Breast epithelium (tissue), 4 donors: ENCODE measurements around the gene GPATCH3. TPM values are rescaled to one million over a fixed set of nuclear protein-coding genes. Genes with fewer than 3 reads are reported as not detected.

ENCODE experiments used
- DNase-seq, 2 donors: peaks; one replicate each; pipeline ENCODE4 v3.0.0-alpha.2; 2019; ENCODE audit warnings: low spot score in 2 of 2
- H3K27ac ChIP-seq, 2 donors: fragments of 200-600 bp; sonication (generic) in 1 of 2; one replicate each; pipeline ENCODE4 v1.5.1; 2016 to 2019; ENCODE audit warnings: mild to moderate bottlenecking in 1 of 2
- H3K27me3 ChIP-seq, 2 donors: fragments of 200-600 bp; sonication (generic) in 1 of 2; one replicate each; pipeline versions ENCODE4 v1.5.1 to v1.6.0; 2017 to 2019; ENCODE audit warnings: control low read depth in 1 of 2, mild to moderate bottlenecking in 1 of 2
- H3K36me3 ChIP-seq: fragments of 200-600 bp; one replicate; pipeline ENCODE4 v1.5.1; 2019
- H3K4me1 ChIP-seq, 2 donors: fragments of 200-600 bp; sonication (generic); one replicate each; pipeline ENCODE4 v1.5.1; 2016 to 2019; ENCODE audit warnings: control low read depth in 1 of 2
- H3K4me3 ChIP-seq, 3 donors: fragments of 200-600 bp; sonication (generic); 1 replicate in 2 of 3; 2 replicates in 1 of 3; pipeline ENCODE4 v1.5.1; 2016 to 2019; ENCODE audit warnings: mild to moderate bottlenecking in 3 of 3, moderate library complexity in 2 of 3
- H3K9me3 ChIP-seq, 2 donors: fragments of 200-600 bp; sonication (generic) in 1 of 2; one replicate each; pipeline ENCODE4 v1.5.1; 2016 to 2019; ENCODE audit warnings: control low read depth in 1 of 2
- POLR2A ChIP-seq: fragments of 450-650 bp; IDR thresholded peaks from one replicate; pipeline ENCODE4 v1.6.1; 2016; ENCODE audit warnings: antibody characterized with exemption, mild to moderate bottlenecking, moderate library complexity
- POLR2AphosphoS5 ChIP-seq, 3 donors: sonication (generic); formaldehyde crosslinking; IDR thresholded peaks; one replicate each; pipeline ENCODE4 v1.6.1; 2017; ENCODE audit warnings: antibody characterized with exemption in 3 of 3
- intact Hi-C: fragments of 100-400 bp; cut with DNase I; formaldehyde crosslinking; loops from one replicate; pipeline ENCODE4 v1.15.1; 2023; ENCODE audit warnings: low total_unique reads
- total RNA-seq, 3 donors: library from RNA; depleted of rRNA; stranded (reverse); fragments of >200 nt; gene quantifications; one replicate each; pipeline ENCODE4 v1.1.0, GENCODE V29; 2016
- TF ChIP-seq, protein P1 (sequence below), 3 donors: fragments of 450-650 bp; IDR thresholded peaks; one replicate each; pipeline ENCODE4 v1.5.1; 2016 to 2017; ENCODE audit warnings: antibody characterized with exemption in 3 of 3, mild to moderate bottlenecking in 3 of 3, moderate library complexity in 3 of 3

Gene GPATCH3
- total RNA-seq, 3 donors from 2014 or later = 8.3 to 13.5 (median 11.8) TPM

DNA sequence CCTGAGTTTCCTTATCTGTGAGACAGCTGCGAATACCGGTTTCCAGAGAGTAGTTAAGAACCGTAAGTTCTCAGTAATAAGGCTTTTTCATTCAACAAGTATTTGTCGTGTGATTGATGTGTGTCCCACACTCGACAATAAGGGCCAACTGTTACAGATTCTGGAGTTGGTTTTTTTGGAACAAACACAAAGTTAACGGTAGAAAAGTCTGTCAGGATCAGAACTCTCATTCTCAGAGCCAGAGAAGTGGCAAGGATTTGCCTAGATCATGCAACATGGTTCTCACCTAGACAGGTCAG is 22.1 kb upstream of the GPATCH3 start:
- H3K4me3 ChIP-seq = peak overlapping the region; percentile 89 to 100 (median 93)
- no peaks in the 10 kb centered on the region for H3K27me3 ChIP-seq
- H3K9me3 ChIP-seq = no peaks in the 10 kb centered on the region
- H3K27ac ChIP-seq = peak overlapping the region in 1 of 2 donors; percentile 94
- no peak for DNase-seq
- no peak for TF ChIP-seq POLR2A
- TF ChIP-seq, protein P1, sequence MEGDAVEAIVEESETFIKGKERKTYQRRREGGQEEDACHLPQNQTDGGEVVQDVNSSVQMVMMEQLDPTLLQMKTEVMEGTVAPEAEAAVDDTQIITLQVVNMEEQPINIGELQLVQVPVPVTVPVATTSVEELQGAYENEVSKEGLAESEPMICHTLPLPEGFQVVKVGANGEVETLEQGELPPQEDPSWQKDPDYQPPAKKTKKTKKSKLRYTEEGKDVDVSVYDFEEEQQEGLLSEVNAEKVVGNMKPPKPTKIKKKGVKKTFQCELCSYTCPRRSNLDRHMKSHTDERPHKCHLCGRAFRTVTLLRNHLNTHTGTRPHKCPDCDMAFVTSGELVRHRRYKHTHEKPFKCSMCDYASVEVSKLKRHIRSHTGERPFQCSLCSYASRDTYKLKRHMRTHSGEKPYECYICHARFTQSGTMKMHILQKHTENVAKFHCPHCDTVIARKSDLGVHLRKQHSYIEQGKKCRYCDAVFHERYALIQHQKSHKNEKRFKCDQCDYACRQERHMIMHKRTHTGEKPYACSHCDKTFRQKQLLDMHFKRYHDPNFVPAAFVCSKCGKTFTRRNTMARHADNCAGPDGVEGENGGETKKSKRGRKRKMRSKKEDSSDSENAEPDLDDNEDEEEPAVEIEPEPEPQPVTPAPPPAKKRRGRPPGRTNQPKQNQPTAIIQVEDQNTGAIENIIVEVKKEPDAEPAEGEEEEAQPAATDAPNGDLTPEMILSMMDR (IDR thresholded peaks at IDR 0.05) = no peak
- TF ChIP-seq POLR2AphosphoS5 (IDR thresholded peaks at IDR 0.05) = no peak
- peaks cover 8 to 16% of the 10 kb centered on the region in 2 donors for H3K4me1 ChIP-seq
- intact Hi-C loops = no loop called here
- no peaks in the 10 kb centered on the region for H3K36me3 ChIP-seq

DNA sequence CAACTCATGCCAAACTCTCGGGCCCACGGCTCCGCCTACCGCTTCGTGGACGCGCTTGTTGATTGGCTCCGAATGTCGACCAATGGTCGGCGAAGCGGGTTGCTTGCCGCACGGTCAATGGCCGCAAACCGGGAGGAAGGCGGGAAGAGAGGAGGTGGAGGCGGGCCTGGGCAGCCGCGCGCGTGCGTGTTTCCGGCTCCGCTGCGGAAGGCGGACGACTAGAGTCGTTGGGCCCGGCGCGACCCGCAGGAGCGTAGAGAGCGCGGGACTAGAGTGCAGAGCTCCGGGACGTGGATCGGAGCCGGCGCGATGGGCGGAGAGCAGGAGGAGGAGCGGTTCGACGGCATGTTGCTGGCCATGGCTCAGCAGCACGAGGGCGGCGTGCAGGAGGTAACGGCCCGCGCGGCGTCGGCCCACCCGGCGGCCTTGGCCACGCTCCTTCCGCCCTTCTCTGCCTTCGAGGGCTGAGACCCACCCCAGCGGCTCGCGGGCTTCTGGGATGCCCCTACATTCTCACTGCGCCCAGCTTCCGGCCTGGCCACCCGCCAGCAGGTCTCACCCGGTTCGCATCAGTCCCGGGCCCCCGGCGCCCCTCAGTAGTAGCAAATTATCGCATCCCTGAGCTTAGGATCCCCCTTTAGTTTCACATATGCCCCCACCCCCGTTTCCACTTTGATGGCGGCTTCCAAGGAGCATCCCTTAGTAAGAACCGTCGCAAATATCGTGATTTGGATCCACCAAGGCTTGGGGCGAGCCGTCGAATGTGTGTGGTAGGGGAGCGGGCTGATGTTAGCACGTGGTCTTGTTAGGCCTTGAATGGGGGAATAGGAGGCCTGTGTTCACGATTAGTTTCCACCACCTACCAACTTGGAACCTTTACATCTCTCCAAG is 21.5 kb upstream of the GPATCH3 start, which contains the start of gene NUDC:
TSS of gene NUDC (plus strand) at position 204 of the 891 bp plus-strand sequence. CDS start at position 310, 106 bp downstream.
- no peaks in the 10 kb centered on the region for H3K27me3 ChIP-seq
- H3K4me3 ChIP-seq = peak within 1 kb of the TSS; percentile 89 to 100 (median 93)
- intact Hi-C loops = no loop called here
- H3K36me3 ChIP-seq = no peaks in the 10 kb centered on the region
- peak within 1 kb of the TSS; percentile 93 to 94 for H3K27ac ChIP-seq
- TF ChIP-seq POLR2AphosphoS5 (IDR thresholded peaks at IDR 0.05) (peak; percentile 90 to 97 (median 93)), POLR2A (peak; percentile 90)
- TF ChIP-seq, protein P1 (IDR thresholded peaks at IDR 0.05) = no peak
- H3K9me3 ChIP-seq = no peaks in the 10 kb centered on the region
- H3K4me1 ChIP-seq = peaks cover 8 to 16% of the 10 kb centered on the region in 2 donors
- peak; percentile 96 to 97 for DNase-seq

DNA sequence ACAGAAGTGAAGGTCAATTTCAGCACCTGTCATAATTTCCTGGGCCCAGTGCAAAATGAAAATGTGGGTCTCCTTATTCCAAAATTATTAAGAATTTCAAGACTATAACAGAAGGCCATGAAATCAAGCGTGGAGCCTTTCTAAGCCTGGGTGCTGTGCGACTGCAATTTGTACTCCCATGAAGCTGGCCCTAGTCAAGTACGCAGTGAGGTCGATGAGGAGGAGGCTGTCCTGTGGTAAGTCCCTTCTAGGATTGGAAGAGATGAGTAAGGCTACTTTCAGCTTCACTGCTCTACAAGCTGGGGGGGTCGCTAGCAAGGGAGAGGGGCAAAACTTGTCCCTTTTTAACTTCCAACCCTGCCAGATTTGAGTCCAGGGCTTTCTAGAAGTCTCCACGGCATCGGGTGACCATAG is 20.9 kb upstream of the GPATCH3 start:
- peak overlapping the region; percentile 89 to 100 (median 93) for H3K4me3 ChIP-seq
- H3K27me3 ChIP-seq = no peaks in the 10 kb centered on the region
- H3K9me3 ChIP-seq = no peaks in the 10 kb centered on the region
- TF ChIP-seq, protein P1 (IDR thresholded peaks at IDR 0.05) = no peak
- no peak for TF ChIP-seq POLR2AphosphoS5 (IDR thresholded peaks at IDR 0.05)
- no peak for TF ChIP-seq POLR2A
- H3K4me1 ChIP-seq = peaks cover 8 to 16% of the 10 kb centered on the region in 2 donors
- H3K27ac ChIP-seq = peak overlapping the region; percentile 93 to 94
- intact Hi-C loops = no loop called here
- DNase-seq = no peak
- H3K36me3 ChIP-seq = no peaks in the 10 kb centered on the region

DNA sequence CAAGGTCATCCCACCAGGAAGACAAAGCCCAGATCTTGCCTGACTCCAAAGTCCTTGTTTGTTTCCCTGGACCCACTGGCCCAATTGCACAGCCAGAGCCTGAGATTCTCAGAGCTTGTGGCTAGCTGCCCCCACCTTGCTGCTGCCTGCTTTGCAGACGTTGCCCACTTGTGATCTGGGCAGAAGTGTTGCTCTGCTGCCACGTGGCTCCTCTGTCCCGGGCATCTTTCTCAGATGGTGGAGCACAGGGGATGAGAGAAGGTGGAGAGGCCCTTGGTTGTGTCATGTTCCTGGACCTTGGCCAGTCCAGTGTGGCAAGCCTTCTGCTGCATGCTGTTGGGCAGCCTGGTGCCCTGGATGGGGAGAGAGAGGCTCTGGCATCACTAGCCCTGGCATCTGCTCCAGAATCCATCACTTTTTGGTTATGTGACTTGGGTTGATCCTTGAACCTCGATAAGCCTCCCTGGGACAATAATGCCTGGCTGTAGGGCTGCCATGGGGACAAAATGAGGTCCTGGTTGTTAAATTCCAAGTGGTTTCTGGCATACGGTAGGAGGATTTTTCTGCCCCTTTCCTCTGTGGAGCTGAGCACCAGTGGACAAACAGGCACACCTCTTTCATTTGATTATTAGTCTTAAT is 15.1 kb upstream of the GPATCH3 start:
- DNase-seq = no peak
- H3K27me3 ChIP-seq = no peaks in the 10 kb centered on the region
- intact Hi-C loops = no loop called here
- H3K9me3 ChIP-seq = no peaks in the 10 kb centered on the region
- TF ChIP-seq, protein P1 (IDR thresholded peaks at IDR 0.05) = no peak
- TF ChIP-seq POLR2AphosphoS5 (IDR thresholded peaks at IDR 0.05) (no peak), POLR2A (no peak)
- H3K4me3 ChIP-seq = no peak overlapping the region
- H3K4me1 ChIP-seq = no peaks in the 10 kb centered on the region
- H3K27ac ChIP-seq = no peak overlapping the region
- H3K36me3 ChIP-seq = no peaks in the 10 kb centered on the region
